ENCODE measurements around the gene GUK1.

GUK1 gene

DNA sequence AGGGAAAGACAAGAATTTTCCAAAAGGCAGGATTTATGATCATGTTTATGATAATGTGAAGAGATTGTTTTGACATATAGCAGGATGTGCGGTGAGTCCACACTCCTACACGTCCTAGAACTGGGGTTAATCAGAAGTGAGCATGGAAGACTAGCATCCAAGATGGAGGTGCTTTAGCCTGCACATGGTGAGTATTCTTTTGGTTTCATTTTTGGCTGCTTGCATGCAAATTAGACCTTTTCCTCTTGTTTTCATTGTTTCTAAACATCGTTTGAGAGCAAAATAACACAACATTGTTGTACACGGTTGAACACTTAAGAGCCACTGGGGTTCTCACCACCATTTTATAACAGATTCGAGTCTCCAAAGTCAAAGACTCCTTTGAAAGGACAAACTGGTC is 14.9 kb upstream of the GUK1 start:
- no peak for DNase-seq (ENCODE audit: low read depth in 2 of 2)

DNA sequence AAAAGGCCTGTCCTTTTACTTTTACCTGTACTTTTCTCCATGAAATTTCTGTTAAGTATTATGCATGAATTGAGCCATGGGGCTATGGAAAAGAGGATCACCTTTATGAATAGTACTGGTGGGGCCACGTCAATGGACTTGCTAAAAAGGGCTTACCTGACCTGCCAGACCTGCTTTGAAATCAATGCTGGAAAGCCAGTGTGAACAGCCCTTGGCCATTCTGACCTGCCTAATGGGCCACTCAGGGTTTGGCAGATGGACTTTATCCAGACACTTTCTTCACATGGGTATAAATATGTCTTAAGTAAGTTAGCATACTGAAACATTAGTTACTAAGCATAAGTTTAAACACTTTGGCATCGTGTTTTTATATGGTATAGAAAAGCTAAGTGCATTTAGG is 8.3 kb upstream of the GUK1 start:
- DNase-seq (ENCODE audit: low read depth in 2 of 2): no peak

- no peak for DNase-seq (ENCODE audit: low read depth in 2 of 2)
Measured at GRCh38 chr1:228134591-228134990, 5.5 kb upstream of the GUK1 start.

GRCh38 chr1:228136901-228137300 is 3.2 kb upstream of the GUK1 start:
- no peak for DNase-seq (ENCODE audit: low read depth in 2 of 2)

DNA sequence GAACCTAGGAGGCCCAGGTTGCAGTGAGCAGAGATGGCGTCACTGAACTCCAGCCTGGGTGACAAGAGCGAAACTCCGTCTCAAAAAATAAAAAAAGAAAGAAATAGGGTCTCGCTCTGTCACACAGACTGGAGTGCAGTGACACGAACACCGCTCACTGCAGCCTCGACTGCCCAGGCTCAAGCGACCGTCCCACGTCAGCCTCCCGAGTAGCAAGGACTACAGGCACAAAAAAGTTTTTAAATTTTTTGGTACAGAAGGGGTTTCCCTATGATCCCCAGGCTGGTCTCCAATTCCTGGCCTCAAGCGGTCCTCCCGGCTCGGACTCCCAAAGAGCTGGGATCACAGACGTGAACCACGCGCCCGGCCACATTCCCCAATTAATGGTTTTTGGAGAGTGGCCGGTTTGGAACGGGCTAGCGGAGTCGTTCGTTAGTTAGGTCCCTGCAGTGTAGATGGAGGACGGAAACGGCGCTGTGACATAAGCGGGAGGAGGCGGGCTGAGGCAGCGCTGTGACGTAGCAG is 611 bp upstream of the GUK1 start:
- DNase-seq (ENCODE audit: low read depth in 2 of 2): no peak

DNA sequence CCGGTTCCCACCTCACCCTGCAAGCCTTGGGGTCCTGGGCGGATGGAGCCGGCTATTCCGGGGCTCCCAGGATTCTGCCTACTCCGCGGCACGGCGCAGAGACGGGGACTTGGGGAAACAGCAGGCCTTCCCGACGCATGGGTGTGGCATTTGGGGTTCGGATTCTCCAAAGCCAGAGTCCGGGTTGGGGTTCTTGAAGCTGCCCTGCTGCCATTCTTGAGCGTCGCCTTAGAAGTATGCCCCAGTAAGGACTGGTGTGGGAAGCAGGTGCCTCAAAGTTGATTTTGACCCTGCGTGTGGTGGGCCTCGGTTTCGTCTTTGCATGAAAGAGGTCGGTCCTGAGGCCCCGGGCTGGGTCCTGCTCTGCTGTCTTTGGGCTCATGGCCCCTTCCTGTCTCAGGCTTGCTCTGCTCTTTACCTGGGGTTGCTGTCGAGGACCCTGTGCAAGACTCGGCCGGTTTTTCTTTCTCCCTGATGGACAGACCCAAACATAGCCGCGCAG is 696 bp downstream of the GUK1 start:
- no peak for DNase-seq (ENCODE audit: low read depth in 2 of 2)

GRCh38 chr1:228141226-228142044 is 1.4 kb downstream of the GUK1 start:
- DNase-seq (ENCODE audit: low read depth in 2 of 2): peak in 1 of 2 donors; percentile 13

GRCh38 chr1:228142155-228142691 is 2.1 kb downstream of the GUK1 start:
- no peak for DNase-seq (ENCODE audit: low read depth in 2 of 2)

DNA sequence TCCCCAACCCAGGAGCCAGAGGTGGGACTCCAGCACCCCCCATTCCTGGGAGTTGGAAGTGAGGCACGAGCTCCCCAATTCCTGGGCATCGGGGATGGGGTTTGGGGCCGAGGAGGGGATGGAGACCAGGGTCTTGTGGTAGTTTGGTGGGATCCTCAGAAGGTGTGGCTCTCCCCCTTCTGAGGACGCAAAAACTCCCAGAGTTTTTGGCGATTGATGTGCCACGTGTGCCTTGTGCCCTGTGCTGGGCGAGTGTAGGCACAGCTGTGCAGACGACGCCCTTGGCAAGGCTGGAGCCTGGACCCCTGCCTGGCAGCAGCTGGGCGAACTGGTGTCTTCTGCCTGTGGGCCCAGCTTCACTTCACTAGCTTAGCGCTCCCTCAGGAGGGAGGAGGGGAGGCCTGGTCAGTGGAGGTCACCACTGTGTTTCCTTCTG is 2.6 kb downstream of the GUK1 start:
- no peak for DNase-seq (ENCODE audit: low read depth in 2 of 2)

DNA sequence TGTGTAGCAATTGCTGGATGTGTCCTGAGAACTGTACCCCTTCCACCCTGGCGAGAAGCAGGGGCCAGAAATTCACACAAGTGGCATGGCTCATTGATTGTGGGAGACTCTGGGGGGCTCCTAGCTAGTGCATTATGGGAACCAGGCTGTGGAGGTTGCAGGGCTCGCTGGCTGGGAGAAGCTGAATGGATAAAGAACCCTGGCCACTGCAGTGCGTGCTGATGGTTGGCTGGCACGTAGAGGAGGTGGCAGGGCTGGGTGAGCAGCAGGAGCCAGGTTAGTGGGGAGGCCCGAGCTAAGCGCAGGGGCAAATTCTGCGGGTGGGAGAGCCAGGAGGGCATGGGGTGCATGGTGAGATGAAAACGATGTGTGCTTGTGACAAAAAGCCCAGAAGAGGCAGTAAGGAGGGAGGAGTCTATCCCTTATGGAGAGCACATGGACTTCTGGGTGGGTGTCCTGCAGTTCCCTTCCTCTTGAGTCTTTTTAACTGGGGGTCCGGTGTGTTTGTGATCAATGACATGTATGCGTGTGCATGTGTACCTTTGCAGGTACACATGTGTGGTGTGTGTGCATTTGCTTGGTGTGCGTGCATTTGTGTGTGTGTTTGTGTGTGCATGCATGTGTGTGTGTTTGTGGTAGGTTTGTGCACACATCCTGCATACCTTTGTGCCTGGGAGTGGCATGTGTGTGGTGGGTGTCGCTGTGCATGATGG is 3.6 kb downstream of the GUK1 start:
- DNase-seq (ENCODE audit: low read depth in 2 of 2): no peak

- DNase-seq (ENCODE audit: low read depth in 2 of 2): no peak
Measured at GRCh38 chr1:228144193-228144992, 4.3 kb downstream of the GUK1 start.

DNA sequence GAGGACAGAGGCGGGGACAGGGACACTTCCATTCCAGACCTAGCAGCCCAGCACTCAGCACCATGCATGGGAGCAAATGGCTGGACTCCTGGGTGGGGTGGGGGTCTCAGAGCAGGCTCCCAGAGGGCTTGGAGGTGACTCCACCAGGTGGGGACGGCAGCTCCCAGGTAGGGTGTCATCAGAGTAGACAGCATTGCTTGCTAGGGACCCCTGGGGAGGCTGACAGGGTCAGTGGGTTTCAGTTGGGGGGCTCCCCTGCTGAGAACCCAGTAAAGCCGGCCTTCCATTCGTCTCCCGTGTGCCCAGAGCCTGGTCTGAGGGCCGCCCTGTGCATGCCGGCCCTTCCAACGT is 4.9 kb downstream of the GUK1 start:
- DNase-seq (ENCODE audit: low read depth in 2 of 2): no peak

DNA sequence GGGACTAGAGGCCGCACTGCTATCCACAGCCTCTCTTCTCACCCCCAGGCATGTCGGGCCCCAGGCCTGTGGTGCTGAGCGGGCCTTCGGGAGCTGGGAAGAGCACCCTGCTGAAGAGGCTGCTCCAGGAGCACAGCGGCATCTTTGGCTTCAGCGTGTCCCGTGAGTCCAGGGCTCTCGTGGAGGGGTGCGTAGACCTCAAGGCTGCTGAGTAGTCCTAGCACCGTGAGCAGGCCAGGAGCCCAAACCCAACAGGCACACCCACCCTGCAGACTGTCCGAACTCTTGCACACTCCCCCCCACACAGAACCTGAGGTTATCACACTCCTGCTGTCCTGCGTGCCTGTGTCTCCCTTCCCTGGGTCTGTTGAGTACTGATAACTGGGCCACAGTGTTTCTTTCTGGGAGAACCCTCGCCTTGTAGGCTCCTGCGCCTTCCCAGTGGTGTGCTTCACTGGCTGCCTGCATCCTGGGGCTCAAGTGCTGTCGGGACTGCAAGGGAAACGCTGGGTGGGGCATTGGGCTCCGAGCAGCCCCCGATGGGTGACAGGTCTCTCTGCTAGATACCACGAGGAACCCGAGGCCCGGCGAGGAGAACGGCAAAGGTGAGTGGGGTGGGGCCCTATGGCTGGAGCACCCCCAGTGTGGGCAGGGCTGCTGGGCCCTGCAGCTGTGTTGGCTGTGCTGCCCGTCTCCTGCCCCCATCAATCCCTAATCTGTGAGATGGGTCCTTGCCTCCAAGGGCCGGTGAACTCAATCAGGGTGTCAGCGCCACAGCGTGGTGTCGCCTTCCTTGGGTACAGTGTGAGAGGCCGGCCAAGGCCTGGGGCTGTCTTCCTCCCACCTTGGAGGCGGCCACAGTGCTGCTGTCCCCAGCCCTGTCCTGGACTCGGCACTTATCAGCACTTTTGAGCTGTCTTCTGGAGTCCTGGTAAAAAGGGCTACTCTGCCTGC is 5.7 kb downstream of the GUK1 start:
- no peak for DNase-seq (ENCODE audit: low read depth in 2 of 2)

GRCh38 chr1:228146417-228147150 is 6.5 kb downstream of the GUK1 start:
- DNase-seq (ENCODE audit: low read depth in 2 of 2): no peak

DNA sequence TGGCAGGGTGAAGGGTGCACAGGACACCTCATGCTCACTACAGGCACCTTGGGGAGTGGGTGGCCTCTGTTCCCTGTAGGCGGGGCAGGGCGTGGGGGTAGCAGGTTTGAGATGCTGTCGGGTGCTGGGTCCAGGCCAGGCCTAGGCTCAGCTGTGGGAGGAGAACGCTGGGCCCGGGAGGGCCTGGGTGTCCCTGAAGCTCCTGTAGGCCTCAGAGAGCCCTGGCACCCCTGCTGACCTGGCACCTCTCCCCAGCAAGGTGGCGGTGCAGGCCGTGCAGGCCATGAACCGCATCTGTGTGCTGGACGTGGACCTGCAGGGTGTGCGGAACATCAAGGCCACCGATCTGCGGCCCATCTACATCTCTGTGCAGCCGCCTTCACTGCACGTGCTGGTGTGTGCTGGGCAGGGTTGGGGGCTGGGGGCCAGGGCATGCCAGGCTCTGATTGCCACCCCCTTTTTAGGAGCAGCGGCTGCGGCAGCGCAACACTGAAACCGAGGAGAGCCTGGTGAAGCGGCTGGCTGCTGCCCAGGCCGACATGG is 7.1 kb downstream of the GUK1 start:
- no peak for DNase-seq (ENCODE audit: low read depth in 2 of 2)

GRCh38 chr1:228147768-228148167 is 7.7 kb downstream of the GUK1 start:
- DNase-seq (ENCODE audit: low read depth in 2 of 2): no peak

- no peak for DNase-seq (ENCODE audit: low read depth in 2 of 2)
Measured at GRCh38 chr1:228148196-228148861, 8.2 kb downstream of the GUK1 start.

GRCh38 chr1:228148935-228149405 is 8.9 kb downstream of the GUK1 start:
- no peak for DNase-seq (ENCODE audit: low read depth in 2 of 2)
